GM12865 (cell line): ENCODE measurements around the gene TMEM221.

Source experiments
- DNase-seq: peaks from one replicate; pipeline ENCODE4 v3.0.0; 2010; ENCODE audit warnings: low read depth
- H3K4me3 ChIP-seq: 2 replicates; pipeline ENCODE4 v1.5.1; 2011; ENCODE audit warnings: mild to moderate bottlenecking, low read depth, low read length, control low read depth
- CTCF ChIP-seq: IDR thresholded peaks from 2 replicates; pipeline ENCODE4 v1.5.1; 2011; ENCODE audit warnings: low read length, control low read depth, low read depth, inconsistent platforms; ENCODE audit not compliant: insufficient read depth; ENCODE audit errors: missing control alignments

The TMEM221 gene

GRCh38 chr19:17489392-17490030 lies 41.0 kb upstream of the TMEM221 start:
- TF ChIP-seq CTCF = no peak
- H3K4me3 ChIP-seq = no peak overlapping the region
- no peak for DNase-seq

GRCh38 chr19:17488593-17489391 lies 40.3 kb upstream of the TMEM221 start:
- TF ChIP-seq CTCF = peak; percentile 26
- no peak overlapping the region; the same call in 1 of the 2 replicates for H3K4me3 ChIP-seq
- peak; percentile 88 for DNase-seq

GRCh38 chr19:17487284-17488121 lies 39.0 kb upstream of the TMEM221 start:
- DNase-seq = no peak
- no peak overlapping the region for H3K4me3 ChIP-seq
- TF ChIP-seq CTCF = no peak

GRCh38 chr19:17486545-17487240 lies 38.2 kb upstream of the TMEM221 start:
- no peak for DNase-seq
- TF ChIP-seq CTCF = no peak
- no peak overlapping the region for H3K4me3 ChIP-seq

- no peak for TF ChIP-seq CTCF
- H3K4me3 ChIP-seq = no peak overlapping the region
- no peak for DNase-seq
Observed at GRCh38 chr19:17484520-17485185, 36.2 kb upstream of the TMEM221 start.

- TF ChIP-seq CTCF = no peak
- H3K4me3 ChIP-seq = no peak overlapping the region
- DNase-seq = no peak
Observed at GRCh38 chr19:17483605-17484002, 35.1 kb upstream of the TMEM221 start.
